PFSK-1 (cell line): Measurements from ENCODE around the gene HMCN2.

ENCODE experiments used
- FOXP2 ChIP-seq: optimal IDR thresholded peaks from 2 replicates; pipeline ENCODE3; 2011; ENCODE audit warnings: borderline replicate concordance, control low read depth, inconsistent platforms; ENCODE audit not compliant: insufficient read depth; ENCODE audit errors: extremely low read length, extremely low read depth
- POLR2AphosphoS5 ChIP-seq: IDR thresholded peaks from 2 replicates; pipeline ENCODE4 v1.6.1; 2012; ENCODE audit warnings: low read depth, mild to moderate bottlenecking, control low read depth, low read length, moderate library complexity
- SIN3A ChIP-seq: IDR thresholded peaks from 2 replicates; pipeline ENCODE4 v1.6.1; 2012; ENCODE audit warnings: mild to moderate bottlenecking, low read length, moderate library complexity, borderline replicate concordance; ENCODE audit not compliant: insufficient read depth
- TAF1 ChIP-seq: IDR thresholded peaks from 2 replicates; pipeline ENCODE4 v1.6.1; 2012; ENCODE audit warnings: low read length, control low read depth, borderline replicate concordance; ENCODE audit not compliant: insufficient read depth
- TF ChIP-seq, protein P1 (sequence below), 2 experiments: IDR thresholded peaks; 2 replicates each; pipeline versions ENCODE4 v1.6.1 to v1.8.0; 2011 to 2012; ENCODE audit warnings: low read depth in 2 of 2, low read length in 2 of 2, control low read depth in 1 of 2, inconsistent platforms in 1 of 2, mild to moderate bottlenecking in 1 of 2, moderate library complexity in 1 of 2; ENCODE audit not compliant: insufficient read depth in 1 of 2

HMCN2 gene

DNA sequence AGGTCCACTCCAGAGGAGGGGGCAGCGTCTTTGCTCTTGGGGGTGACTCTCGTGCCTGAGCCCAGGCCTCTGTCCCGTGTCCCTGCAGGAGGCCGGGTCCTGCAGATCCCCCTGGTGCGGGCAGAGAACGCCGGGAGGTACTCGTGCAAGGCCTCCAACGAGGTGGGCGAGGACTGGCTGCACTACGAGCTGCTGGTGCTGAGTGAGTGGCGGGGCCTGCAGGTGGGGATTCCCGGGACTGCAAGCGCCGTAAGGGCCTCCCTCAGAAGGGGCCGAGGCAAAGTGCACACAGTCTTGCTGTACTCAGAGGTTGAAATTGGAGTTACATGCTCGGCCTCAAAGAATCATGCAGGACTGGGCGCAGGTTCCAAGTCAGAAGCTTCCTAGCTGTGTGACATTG lies 116.5 kb downstream of the HMCN2 start:
- TF ChIP-seq FOXP2: no peak
- no peak for TF ChIP-seq SIN3A
- TF ChIP-seq POLR2AphosphoS5: no peak
- TF ChIP-seq, protein P1, sequence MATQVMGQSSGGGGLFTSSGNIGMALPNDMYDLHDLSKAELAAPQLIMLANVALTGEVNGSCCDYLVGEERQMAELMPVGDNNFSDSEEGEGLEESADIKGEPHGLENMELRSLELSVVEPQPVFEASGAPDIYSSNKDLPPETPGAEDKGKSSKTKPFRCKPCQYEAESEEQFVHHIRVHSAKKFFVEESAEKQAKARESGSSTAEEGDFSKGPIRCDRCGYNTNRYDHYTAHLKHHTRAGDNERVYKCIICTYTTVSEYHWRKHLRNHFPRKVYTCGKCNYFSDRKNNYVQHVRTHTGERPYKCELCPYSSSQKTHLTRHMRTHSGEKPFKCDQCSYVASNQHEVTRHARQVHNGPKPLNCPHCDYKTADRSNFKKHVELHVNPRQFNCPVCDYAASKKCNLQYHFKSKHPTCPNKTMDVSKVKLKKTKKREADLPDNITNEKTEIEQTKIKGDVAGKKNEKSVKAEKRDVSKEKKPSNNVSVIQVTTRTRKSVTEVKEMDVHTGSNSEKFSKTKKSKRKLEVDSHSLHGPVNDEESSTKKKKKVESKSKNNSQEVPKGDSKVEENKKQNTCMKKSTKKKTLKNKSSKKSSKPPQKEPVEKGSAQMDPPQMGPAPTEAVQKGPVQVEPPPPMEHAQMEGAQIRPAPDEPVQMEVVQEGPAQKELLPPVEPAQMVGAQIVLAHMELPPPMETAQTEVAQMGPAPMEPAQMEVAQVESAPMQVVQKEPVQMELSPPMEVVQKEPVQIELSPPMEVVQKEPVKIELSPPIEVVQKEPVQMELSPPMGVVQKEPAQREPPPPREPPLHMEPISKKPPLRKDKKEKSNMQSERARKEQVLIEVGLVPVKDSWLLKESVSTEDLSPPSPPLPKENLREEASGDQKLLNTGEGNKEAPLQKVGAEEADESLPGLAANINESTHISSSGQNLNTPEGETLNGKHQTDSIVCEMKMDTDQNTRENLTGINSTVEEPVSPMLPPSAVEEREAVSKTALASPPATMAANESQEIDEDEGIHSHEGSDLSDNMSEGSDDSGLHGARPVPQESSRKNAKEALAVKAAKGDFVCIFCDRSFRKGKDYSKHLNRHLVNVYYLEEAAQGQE (IDR thresholded peaks at IDR 0.05; ENCODE audit: insufficient read depth in 1 of 2, low read depth in 2 of 2, low read length in 2 of 2): no peak
- no peak for TF ChIP-seq TAF1

DNA sequence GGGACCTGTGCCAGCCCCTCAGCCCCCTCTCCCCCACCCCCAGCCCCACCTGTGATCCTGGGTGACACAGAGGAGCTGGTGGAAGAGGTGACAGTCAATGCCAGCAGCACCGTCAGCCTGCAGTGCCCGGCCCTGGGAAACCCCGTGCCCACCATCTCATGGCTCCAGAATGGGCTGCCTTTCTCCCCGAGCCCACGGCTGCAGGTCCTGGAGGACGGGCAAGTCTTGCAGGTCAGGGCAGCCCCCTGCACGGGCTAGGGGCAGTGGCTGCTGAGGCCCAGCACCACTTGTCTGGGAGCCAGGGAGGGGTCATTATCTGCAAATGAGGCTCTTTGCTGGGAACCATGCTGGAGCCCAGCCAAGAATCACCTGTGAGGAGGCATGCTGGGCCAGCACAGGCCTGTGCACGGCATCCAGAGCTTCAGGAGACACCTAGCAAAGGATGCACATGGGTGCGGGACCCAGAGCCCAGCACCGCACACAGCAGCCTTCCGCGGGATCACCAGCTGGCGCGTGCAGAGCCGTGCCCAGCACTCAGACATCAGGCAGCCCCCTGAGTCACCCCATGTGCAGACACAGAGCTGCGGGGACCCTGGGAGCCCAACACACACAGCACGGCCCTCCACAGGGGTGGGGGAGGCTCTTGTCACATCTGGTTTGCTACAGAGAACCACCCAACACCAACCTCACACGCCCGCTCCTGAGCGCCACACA lies 117.2 kb downstream of the HMCN2 start:
- TF ChIP-seq FOXP2 (no peak), SIN3A (no peak), POLR2AphosphoS5 (no peak), TAF1 (no peak)
- TF ChIP-seq, protein P1 (IDR thresholded peaks at IDR 0.05; ENCODE audit: insufficient read depth in 1 of 2, low read depth in 2 of 2, low read length in 2 of 2): no peak

DNA sequence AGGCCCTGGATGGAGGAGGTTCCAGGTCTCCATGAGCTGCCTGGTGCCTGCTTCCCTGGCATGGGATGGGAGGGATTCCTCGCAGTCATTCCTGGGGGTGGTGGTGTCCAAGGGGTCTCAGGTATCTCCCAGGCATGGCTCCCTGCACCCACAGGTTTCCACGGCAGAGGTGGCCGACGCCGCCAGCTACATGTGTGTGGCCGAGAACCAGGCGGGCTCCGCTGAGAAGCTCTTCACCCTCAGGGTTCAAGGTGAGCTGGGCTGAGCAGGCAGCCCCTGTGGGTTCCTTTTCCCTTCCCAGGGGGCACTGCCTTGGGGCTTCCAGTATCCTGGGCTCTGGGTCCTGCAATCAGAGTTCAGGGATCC lies 117.8 kb downstream of the HMCN2 start:
- TF ChIP-seq POLR2AphosphoS5 (no peak), FOXP2 (no peak), SIN3A (no peak), TAF1 (no peak)
- TF ChIP-seq, protein P1 (IDR thresholded peaks at IDR 0.05; ENCODE audit: insufficient read depth in 1 of 2, low read depth in 2 of 2, low read length in 2 of 2): no peak

DNA sequence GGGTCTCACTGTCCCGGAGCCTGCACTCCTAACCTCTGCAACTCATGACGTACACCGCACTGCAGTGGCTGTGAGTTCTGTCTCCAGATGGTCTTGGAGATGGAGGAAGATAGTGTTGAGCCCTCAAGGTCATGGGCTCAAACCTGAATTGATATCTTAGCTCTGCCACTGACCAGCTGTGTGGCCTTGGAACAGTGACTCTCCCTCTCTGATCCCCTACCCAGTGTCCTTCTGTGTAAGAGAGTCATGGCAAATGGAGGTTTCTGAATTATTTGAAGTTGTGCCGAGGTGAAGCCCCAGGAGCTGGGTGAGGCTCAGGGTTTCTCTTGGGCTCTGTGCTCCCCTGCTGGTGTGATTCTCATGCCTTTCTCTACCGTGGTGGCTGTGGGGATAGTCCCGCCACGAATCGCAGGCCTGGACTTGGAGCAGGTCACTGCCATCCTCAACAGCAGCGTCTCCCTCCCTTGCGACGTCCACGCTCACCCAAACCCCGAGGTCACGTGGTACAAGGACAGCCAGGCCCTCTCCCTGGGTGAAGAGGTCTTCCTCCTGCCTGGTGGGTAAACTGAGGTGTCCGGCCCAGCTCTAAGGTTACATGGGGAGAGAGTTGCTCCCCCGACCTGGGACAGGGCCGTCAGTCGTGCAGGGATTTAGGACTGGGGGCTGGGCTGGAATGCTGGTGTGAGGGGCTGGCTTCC lies 118.6 kb downstream of the HMCN2 start:
- TF ChIP-seq TAF1: no peak
- TF ChIP-seq FOXP2: no peak
- TF ChIP-seq, protein P1 (IDR thresholded peaks at IDR 0.05; ENCODE audit: insufficient read depth in 1 of 2, low read depth in 2 of 2, low read length in 2 of 2): no peak
- no peak for TF ChIP-seq SIN3A
- TF ChIP-seq POLR2AphosphoS5: no peak
